GM21786 (cell line): ENCODE results near the gene ATP6V0E1.
A peak's percentile ranks its signal among the peaks of the same experiment; 100 is the strongest.

Experiments
- ATAC-seq: cut with Tn5 transposase; IDR thresholded peaks from one replicate; pipeline ENCODE4 v1.9.1; 2021; ENCODE audit not compliant: unreplicated experiment

ATP6V0E1 gene

DNA sequence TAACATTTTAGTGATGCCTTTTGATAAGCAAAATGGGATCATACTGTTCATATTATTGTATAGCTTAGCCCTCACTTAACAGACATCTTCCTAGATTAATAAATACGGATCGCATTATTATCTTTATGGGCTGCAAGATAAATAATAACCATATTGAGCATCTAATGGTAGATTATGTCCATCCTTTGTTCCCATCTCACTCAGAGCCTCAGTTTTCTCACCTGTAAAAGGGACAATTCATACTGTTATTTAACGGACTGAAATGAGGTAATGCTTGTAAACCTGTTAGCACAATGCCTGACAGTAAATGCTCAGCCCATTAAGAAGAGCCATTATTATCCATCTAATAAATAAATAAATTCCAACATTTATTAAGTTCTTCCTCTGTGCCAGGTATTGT is 27.3 kb upstream of the ATP6V0E1 start:
- ATAC-seq = no peak

DNA sequence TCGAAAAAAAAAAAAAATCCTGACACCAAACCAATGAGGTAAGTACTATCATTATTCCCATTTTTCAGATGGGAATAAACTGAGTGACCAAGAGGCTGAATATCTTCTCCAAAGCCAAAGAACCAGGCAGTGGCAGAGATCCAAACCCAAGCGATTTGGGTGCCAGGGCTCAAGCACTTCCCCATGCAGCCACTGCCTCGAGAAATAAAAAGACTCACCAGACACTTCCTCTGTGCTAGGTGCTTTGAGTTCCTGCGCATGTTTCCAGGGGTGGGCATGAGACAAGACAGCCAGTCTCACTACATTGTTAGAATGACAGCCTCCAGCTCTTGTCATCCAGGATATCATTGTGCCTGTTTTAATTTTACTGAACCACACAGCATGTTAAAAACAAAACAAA is 26.6 kb upstream of the ATP6V0E1 start:
- ATAC-seq = no peak

DNA sequence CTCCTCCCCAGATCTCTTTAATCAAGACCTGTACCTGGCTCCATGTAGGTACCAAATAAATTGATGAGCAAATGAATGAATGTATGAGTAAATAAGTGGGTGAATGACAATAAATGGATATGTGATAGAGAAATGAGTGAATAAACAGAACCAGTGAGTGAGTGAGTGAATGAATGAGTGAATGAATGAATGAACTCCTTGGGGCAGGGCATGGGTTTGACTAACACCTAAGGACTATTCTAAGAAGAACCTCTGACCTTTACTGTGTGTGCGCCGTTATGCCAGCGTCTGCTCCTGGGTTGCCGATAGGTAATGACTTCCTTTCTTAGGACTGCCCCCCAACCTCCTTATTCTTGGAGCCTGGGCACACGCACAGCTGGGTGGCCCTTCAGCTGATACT is 26.1 kb upstream of the ATP6V0E1 start:
- ATAC-seq = no peak

- peak; percentile 64 for ATAC-seq
These were observed 25.1 kb upstream of the ATP6V0E1 start for GRCh38 chr5:172958331-172959046.

- ATAC-seq = no peak
These were observed 23.5 kb upstream of the ATP6V0E1 start for GRCh38 chr5:172959824-172960799.

DNA sequence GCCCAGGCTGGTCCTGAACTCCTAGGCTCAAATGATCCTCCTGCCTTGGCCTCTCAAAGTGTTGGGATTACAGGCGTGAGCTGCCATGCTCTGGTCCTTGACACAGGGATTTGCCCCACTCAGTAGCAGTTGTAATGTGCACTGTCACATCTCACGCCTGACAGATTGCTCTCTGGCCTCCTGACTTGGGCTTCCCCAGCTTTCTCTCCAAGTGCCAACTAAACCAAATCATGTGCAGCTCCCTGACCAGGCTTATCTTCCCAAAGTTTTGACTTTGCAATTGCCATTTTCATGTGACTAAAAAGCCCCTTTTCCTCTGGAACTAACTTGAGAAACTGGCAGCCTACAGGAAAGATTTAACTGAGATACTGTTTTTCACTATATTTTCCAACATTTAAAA is 13.7 kb upstream of the ATP6V0E1 start:
- ATAC-seq = no peak

DNA sequence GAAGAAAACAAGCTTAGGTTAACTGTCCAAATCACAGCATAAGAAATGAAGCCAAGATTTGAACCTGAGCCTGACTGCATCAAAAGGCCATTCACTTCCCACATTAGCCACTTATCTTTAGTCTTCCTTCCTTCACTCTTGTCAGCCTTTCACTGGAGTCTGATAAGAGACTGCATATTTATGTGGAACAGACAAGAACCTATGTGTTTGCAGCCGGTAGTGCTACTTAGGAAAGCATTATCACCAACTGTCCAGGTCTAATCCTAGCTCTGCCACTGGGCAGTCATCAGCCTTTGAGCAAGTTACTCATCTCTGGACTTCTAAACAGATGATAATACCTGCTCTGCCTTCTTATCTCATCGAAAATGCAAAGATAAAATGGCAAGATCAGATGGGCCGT is 12.1 kb upstream of the ATP6V0E1 start:
- no peak for ATAC-seq

DNA sequence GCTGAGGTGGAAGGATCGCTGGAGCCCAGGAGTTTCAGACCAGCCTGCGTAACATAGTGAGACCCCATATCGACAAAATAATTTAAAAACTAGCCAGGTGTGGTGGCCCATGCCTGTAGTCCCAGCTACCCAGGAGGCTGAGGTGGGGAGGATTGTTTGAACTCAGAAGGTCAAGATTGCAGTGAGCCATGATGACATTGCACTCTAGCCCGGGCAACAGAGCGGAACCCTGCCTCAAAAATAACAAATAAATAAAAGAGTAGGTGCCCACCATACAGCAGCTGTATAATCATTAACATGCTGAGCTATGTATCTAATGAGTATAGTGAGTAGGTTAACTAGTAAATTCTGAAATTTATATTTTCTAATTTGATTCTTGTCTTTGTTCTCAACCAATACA is 11.0 kb upstream of the ATP6V0E1 start:
- ATAC-seq = no peak

DNA sequence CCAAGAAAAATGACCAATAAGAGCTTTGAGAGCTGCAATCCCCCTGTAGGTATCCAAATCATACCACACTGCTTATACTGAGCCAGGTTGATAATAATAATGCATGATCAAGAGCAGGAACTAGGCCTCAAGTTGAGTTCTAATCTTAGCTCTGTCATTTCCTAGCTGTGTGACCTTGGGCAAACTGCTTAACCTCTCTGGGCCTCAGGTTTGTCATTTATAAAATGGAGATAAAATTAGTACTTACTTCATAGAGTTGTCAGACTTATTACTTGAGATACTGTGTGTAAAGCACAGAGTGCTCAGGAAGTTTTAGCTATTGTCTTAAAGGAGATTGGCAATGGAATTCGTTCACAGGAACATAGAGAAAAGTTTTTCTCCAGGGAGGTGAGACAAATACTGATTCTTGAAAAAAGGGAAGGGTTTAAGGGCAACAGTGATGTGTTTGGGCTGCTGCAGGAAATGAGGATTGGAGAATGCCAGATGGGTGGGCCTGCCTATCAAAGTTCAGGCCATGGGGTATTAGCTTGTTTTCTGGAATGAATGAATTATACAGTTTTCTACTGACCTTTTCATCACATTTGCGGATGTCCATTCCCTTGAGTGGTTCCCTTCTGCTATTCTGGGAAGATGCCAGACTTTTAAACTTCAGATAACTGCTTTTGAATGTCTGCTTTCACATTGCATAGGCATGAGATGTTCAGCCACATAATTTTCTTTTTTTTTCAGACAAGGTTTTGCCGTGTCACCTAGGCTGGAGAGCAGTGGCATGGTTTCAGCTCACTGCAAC is 10.2 kb upstream of the ATP6V0E1 start:
- ATAC-seq = no peak

DNA sequence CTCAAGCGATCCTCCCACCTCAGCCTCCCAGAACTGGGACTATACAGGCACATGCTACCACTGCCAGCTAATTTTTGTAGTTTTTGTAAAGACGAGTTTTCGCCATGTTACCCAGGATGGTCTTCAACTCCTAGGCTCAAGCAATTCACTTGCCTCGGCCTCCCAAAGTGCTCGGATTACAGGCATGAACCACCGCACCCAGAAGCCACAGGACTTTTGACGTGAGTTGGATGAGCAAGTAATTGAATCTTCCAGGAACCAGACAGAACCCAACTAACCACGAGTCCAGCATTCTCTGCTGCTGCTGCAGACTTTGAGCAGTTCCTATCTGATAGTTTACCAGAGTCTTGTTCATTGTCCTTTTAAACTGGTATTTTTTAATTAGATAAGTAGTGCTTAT is 9.6 kb upstream of the ATP6V0E1 start:
- ATAC-seq = no peak

DNA sequence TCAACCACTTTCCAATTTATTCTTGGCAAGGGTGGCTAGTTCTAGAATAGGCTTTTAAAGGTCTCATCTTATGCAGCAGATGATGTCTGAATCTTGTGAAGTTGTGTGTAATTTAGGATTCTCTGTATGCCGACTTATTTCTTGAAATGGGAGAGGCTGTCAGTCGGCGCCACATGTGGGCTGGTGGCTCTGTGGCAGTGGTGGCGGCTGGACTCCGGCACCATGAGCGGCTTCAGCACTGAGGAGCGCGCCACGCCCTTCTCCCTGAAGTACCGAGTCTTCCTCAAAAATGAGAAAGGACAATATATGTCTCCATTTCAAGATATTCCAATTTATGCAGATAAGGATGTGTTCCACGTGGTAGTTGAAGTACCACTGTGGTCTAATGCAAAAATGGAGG is 8.3 kb upstream of the ATP6V0E1 start:
- no peak for ATAC-seq

- no peak for ATAC-seq
These were observed 3.8 kb upstream of the ATP6V0E1 start for GRCh38 chr5:172979778-172980177.

DNA sequence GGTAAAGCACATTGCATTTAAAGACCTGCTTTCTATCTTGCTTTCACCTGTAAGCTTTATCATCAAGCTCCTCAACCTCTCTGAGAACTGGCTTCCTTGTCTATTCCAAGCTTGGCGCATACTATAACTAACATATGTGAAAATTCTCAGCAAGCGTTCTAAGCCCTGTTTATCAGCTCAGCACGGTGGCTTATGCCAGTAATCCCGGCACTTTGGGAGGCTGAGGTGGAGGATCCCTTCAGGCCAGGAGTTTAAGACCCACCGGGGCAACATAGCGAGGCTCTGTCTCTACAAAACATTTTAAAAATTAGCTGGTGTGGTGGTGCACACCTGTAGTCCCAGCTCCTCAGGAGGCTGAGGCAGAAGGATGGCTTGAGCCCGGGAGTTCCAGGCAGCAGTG is 1.6 kb upstream of the ATP6V0E1 start:
- no peak for ATAC-seq

GRCh38 chr5:172984244-172984953 is 828 bp downstream of the ATP6V0E1 start:
- peak; percentile 61 for ATAC-seq

GRCh38 chr5:172985596-172985995 is 2.0 kb downstream of the ATP6V0E1 start:
- no peak for ATAC-seq

DNA sequence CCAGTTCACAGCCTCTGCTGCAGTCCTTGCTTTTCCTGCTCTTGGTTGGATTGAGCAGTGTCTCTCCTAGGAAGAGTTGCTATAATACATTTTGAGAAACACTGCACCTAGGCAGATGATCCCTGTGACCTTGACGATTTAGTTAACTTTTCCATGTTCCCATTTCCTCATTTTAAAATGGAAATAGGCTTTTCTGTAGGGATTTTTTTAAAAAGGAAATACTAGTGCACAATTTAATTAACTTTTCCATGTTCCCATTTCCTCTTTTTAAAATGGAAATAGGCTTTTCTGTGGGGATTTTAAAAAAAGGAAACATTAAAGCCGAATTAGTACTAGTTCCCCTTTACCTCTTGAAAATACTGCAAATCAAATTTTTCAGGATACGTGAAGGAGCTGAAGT is 4.7 kb downstream of the ATP6V0E1 start:
- ATAC-seq = no peak

- no peak for ATAC-seq
These were observed 7.2 kb downstream of the ATP6V0E1 start for GRCh38 chr5:172990776-172991175.

DNA sequence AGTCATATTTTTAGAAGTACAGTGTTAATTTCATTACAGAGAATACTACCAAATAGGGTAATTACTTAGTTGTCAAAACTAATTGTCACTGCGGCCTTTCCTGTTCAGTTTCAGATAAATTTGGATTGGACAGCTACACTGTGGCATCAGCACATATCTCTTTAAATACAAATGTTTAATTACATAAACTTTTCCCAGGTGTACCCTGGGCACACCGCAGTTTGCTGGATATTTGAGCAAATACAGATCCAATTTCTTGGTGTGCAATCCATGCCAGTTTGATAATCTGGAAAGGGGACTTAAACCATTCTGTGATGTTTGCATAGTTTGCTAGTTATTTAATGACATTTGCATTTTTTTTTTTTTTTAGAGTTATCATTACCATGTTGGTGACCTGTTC is 10.8 kb downstream of the ATP6V0E1 start:
- ATAC-seq = no peak

DNA sequence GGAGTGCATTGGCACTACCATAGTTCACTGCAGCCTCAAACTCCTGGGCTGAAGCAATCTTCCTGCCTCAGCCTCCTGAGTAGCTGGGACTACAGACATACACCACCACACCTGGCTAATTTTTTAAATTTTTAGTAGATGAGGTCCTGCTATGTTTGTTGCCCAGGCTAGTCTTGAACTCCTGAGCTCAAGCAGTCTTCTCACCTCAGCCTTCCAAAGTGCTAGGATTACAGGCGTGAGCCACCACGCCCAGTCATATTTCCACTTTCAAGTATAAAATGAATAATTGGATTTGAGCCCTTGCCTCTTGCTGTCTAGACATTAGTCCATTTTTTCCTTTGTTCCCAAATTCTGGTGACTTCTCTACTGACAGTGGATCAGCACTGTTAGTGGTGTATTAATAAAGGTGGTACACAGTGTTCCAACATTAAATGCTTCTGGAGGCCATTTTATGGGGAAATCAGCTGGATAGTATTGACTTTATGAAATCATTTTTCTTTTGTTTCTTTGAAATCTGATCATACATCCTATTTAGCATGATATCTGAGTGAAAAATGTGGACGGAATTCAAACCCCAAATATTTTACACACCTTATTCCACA is 15.9 kb downstream of the ATP6V0E1 start:
- ATAC-seq = no peak

DNA sequence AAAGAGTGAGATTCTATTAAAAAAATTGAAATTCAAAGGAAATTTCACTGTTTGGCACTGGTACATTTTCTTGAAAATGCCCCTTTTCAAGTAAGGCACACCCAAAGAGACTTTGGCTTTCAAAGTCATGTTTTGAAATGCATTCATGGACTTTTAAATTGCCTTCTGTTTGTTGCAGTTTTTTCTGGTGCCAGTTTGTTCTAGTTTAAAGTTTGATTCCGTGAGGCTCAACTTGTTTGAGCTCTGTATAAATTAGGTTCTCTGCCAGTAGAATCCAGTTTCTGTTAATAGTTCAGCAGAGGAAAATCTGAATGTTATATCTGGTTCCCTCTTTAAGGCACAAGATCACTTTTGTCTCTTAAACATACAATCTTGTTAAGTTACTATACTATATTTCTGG is 16.4 kb downstream of the ATP6V0E1 start:
- ATAC-seq = no peak
